PC-9 (cell line): Measurements from ENCODE around the gene ING2. TPM values are rescaled to one million over a fixed set of nuclear protein-coding genes. Genes with fewer than 3 reads are reported as not detected.

ENCODE experiments used
- BruUV-seq: library from RNA; stranded (reverse); fragments of 400-500 nt; replicated peaks from 2 replicates; lab custom pipeline; 2021; lab: Mats Ljungman, UMichigan
- CTCF ChIA-PET: fragments of 300-600 bp; sonication (Branson Sonifier 250); formaldehyde crosslinking; loops from one replicate; lab custom pipeline; 2022; ENCODE audit warnings: antibody characterized with exemption; lab: Charles Lee
- POLR2A ChIA-PET: fragments of 300-600 bp; sonication (Branson Sonifier 250); formaldehyde crosslinking; loops from one replicate; lab custom pipeline; 2022; ENCODE audit warnings: antibody characterized with exemption; ENCODE audit not compliant: unreplicated experiment; lab: Charles Lee
- DNase-seq, 2 experiments: peaks; one replicate each; pipeline versions ENCODE4 v3.0.0 to v3.0.0-alpha.2; 2015 to 2022; ENCODE audit warnings: mixed read lengths in 1 of 2
- H2AFZ ChIP-seq: fragments of 200-600 bp; sonication (generic); 2 replicates; pipeline ENCODE4 v1.8.1; 2017; ENCODE audit warnings: antibody characterized with exemption
- H3F3A ChIP-seq: fragments of 200-600 bp; sonication (generic); 2 replicates; pipeline ENCODE4 v1.8.1; 2017; ENCODE audit warnings: antibody characterized with exemption, mild to moderate bottlenecking, low read depth; ENCODE audit not compliant: insufficient read depth
- H3K27ac ChIP-seq: fragments of 200-600 bp; sonication (generic); 2 replicates; pipeline ENCODE4 v1.6.1; 2016; ENCODE audit warnings: mixed run types
- H3K27me3 ChIP-seq: fragments of 200-600 bp; sonication (generic); 2 replicates; pipeline ENCODE4 v1.6.1; 2016; ENCODE audit warnings: low read depth, mixed run types; ENCODE audit not compliant: insufficient read depth
- H3K36me3 ChIP-seq: fragments of 200-600 bp; sonication (generic); 2 replicates; pipeline ENCODE4 v1.6.1; 2016; ENCODE audit warnings: low read depth, mixed run types
- H3K4me1 ChIP-seq: fragments of 200-600 bp; sonication (generic); replicated peaks from 2 replicates; pipeline ENCODE4 v1.6.1; 2016; ENCODE audit warnings: mixed run types; ENCODE audit not compliant: insufficient read depth
- H3K4me2 ChIP-seq: fragments of 200-600 bp; sonication (generic); 2 replicates; pipeline ENCODE4 v1.6.1; 2017; ENCODE audit warnings: mixed run types
- H3K4me3 ChIP-seq: fragments of 200-600 bp; sonication (generic); 2 replicates; pipeline ENCODE4 v1.6.1; 2016; ENCODE audit warnings: mixed run types
- H3K79me2 ChIP-seq: fragments of 200-600 bp; sonication (generic); 2 replicates; pipeline ENCODE4 v1.6.1; 2017; ENCODE audit warnings: low read depth, mixed run types
- H3K9me2 ChIP-seq: fragments of 200-600 bp; sonication (generic); 2 replicates; pipeline ENCODE4 v1.8.1; 2017; ENCODE audit warnings: mild to moderate bottlenecking; ENCODE audit not compliant: insufficient read depth
- H3K9me3 ChIP-seq: fragments of 200-600 bp; sonication (generic); 2 replicates; pipeline ENCODE4 v1.8.1; 2016; ENCODE audit warnings: low read depth; ENCODE audit not compliant: insufficient read depth
- H4K20me1 ChIP-seq: fragments of 200-600 bp; sonication (generic); 2 replicates; pipeline ENCODE4 v1.8.1; 2017; ENCODE audit not compliant: insufficient read depth
- EZH2 ChIP-seq: fragments of 200-600 bp; sonication (generic); IDR thresholded peaks from 2 replicates; pipeline ENCODE4 v1.8.0; 2017; ENCODE audit warnings: antibody characterized with exemption, low read depth
- intact Hi-C: fragments of 100-400 bp; cut with micrococcal nuclease; formaldehyde crosslinking; loops from one replicate; pipeline ENCODE4 v1.10.0; 2022; ENCODE audit not compliant: unreplicated experiment
- total RNA-seq: library from RNA; stranded (reverse); gene quantifications from 2 replicates; pipeline ENCODE4 v1.2.3, GENCODE V29; 2021
- TF ChIP-seq, protein P1 (sequence below): fragments of 200-600 bp; sonication (generic); conservative IDR thresholded peaks from 2 replicates; pipeline ENCODE4 v1.6.1; 2017; ENCODE audit warnings: mixed run types, antibody characterized with exemption, mild to moderate bottlenecking, moderate library complexity

The ING2 gene
- total RNA-seq, 1 experiment from 2014 or later, result 11.6 TPM

- Histone ChIP-seq H2AFZ (peak overlapping the region; percentile 60; the same call in 1 of the 2 replicates), H3K4me1 (peaks cover 29% of the 10 kb centered on the region), H3K4me3 (no peak overlapping the region), H3K27me3 (no peaks in the 10 kb centered on the region), H3K9me3 (peaks cover 5% of the 10 kb centered on the region; the same call in 1 of the 2 replicates), H3K79me2 (no peaks in the 10 kb centered on the region), H3K9me2 (no peaks in the 10 kb centered on the region), H3K27ac (peak overlapping the region; percentile 76), H4K20me1 (no peaks in the 10 kb centered on the region), H3K4me2 (peak overlapping the region; percentile 65), H3K36me3 (no peaks in the 10 kb centered on the region), H3F3A (peaks cover 30% of the 10 kb centered on the region)
- intact Hi-C loops, result loop anchor here (1.0 kb wide), 1 partner anchor 11 kb away; no protein-coding TSS in a partner anchor
- no peak for DNase-seq
- ChIA-PET CTCF (interaction anchor here (0.6 kb wide), 1 partner anchor 37 kb away, joined by 3 read pairs; no protein-coding TSS in a partner anchor), POLR2A (interaction anchor here (0.7 kb wide), 2 partner anchors 54 to 405 kb away, joined by 3 to 4 read pairs; no protein-coding TSS in a partner anchor)
- TF ChIP-seq, protein P1, sequence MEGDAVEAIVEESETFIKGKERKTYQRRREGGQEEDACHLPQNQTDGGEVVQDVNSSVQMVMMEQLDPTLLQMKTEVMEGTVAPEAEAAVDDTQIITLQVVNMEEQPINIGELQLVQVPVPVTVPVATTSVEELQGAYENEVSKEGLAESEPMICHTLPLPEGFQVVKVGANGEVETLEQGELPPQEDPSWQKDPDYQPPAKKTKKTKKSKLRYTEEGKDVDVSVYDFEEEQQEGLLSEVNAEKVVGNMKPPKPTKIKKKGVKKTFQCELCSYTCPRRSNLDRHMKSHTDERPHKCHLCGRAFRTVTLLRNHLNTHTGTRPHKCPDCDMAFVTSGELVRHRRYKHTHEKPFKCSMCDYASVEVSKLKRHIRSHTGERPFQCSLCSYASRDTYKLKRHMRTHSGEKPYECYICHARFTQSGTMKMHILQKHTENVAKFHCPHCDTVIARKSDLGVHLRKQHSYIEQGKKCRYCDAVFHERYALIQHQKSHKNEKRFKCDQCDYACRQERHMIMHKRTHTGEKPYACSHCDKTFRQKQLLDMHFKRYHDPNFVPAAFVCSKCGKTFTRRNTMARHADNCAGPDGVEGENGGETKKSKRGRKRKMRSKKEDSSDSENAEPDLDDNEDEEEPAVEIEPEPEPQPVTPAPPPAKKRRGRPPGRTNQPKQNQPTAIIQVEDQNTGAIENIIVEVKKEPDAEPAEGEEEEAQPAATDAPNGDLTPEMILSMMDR, result no peak
- TF ChIP-seq EZH2, result no peak
- no TSS peak for BruUV-seq
These were observed 11.6 kb upstream of the ING2 start for GRCh38 chr4:183493246-183493645.

- Histone ChIP-seq H3K9me3 (peaks cover 5% of the 10 kb centered on the region; the same call in 1 of the 2 replicates), H4K20me1 (no peaks in the 10 kb centered on the region), H3F3A (peaks cover 30% of the 10 kb centered on the region), H3K4me2 (no peak overlapping the region), H3K36me3 (no peaks in the 10 kb centered on the region), H3K4me1 (peaks cover 29% of the 10 kb centered on the region), H3K4me3 (no peak overlapping the region), H3K9me2 (no peaks in the 10 kb centered on the region), H3K79me2 (no peaks in the 10 kb centered on the region), H3K27me3 (no peaks in the 10 kb centered on the region), H2AFZ (no peak overlapping the region), H3K27ac (no peak overlapping the region)
- CTCF ChIA-PET, result no interaction called here
- BruUV-seq, result no TSS peak
- intact Hi-C loops, result no loop called here
- POLR2A ChIA-PET, result no interaction called here
- DNase-seq, result no peak
- TF ChIP-seq, protein P1, result no peak
- no peak for TF ChIP-seq EZH2
These were observed 9.7 kb upstream of the ING2 start for GRCh38 chr4:183495184-183495583.

- no peaks in the 10 kb centered on the region; the same call in 1 of the 2 replicates for H3F3A ChIP-seq
These were observed 5.5 kb upstream of the ING2 start for GRCh38 chr4:183499389-183499788.

More at GRCh38 chr4:183499389-183499788, 5.5 kb upstream of the ING2 start:
- H2AFZ ChIP-seq, result no peak overlapping the region
- H3K27ac ChIP-seq, result no peak overlapping the region
- peaks cover 12% of the 10 kb centered on the region for H3K4me1 ChIP-seq
- H4K20me1 ChIP-seq, result no peaks in the 10 kb centered on the region
- ChIA-PET CTCF (no interaction called here), POLR2A (no interaction called here)
- BruUV-seq, result no TSS peak
- H3K9me3 ChIP-seq, result no peaks in the 10 kb centered on the region
- no peaks in the 10 kb centered on the region for H3K36me3 ChIP-seq
- no peak for DNase-seq
- H3K27me3 ChIP-seq, result no peaks in the 10 kb centered on the region
- H3K4me2 ChIP-seq, result no peak overlapping the region
- intact Hi-C loops, result no loop called here
- peaks cover 17% of the 10 kb centered on the region for H3K79me2 ChIP-seq
- no peaks in the 10 kb centered on the region for H3K9me2 ChIP-seq
- TF ChIP-seq EZH2, result no peak
- TF ChIP-seq, protein P1, result no peak
- H3K4me3 ChIP-seq, result no peak overlapping the region
